Testis (tissue), 2 donors: ENCODE data around the gene RPL29.

Source experiments
- CTCF ChIP-seq, 3 experiments: fragments of 450-650 bp in 2 of 3; fragments of 200-600 bp in 1 of 3; sonication (generic) in 1 of 3; IDR thresholded peaks; one replicate each; pipeline ENCODE4 v1.5.1; 2016 to 2019; ENCODE audit warnings: antibody characterized with exemption in 3 of 3, mild to moderate bottlenecking in 2 of 3, moderate library complexity in 1 of 3
- POLR2A ChIP-seq: fragments of 450-650 bp; IDR thresholded peaks from one replicate; pipeline ENCODE4 v1.6.1; 2017; ENCODE audit warnings: antibody characterized with exemption, mild to moderate bottlenecking, moderate library complexity

- TF ChIP-seq CTCF (IDR thresholded peaks at IDR 0.05) (no peak), POLR2A (no peak)
Observed at GRCh38 chr3:51964521-51964920, 31.2 kb downstream of the RPL29 start.
